ENCODE results near the gene ADRA2C. TPM values are rescaled to one million over a fixed set of nuclear protein-coding genes. Genes with fewer than 3 reads are reported as not detected.

ADRA2C gene
- total RNA-seq, 1 experiment from 2014 or later: 28.1 TPM

DNA sequence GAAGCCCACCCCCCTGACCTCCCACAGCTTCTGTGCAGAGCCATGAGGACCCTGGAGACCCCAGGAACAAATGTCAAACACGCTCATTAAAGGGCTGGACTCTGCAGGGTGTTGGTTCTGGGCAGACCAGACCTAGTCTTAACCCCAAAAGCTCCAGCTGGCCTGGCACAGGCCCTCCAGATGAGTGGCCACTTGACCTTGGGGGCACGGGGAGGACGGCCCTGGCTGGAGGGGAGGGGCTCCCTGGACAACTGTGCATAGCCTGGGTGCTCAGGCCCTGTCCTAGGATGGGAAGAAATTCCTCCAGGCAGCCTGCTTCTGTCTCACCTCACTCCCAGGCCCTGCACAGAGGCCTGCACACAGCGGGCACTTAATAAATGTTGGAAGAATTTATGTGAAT lies 9.4 kb downstream of the ADRA2C start:
- RAD21 ChIA-PET (ENCODE audit: low non-redundant PET in 1 of 2, low total read pairs in 2 of 2, uncharacterized antibody in 2 of 2, unreplicated experiment in 2 of 2): no interaction called here
- H3K4me1 ChIP-seq (ENCODE audit: control insufficient read depth in 1 of 2, insufficient read depth in 2 of 2, low read length in 2 of 2): peaks cover 6 to 7% of the 10 kb centered on the region in 2 experiments

More for the DNA sequence above, 9.4 kb downstream of the ADRA2C start:
- H4K20me1 ChIP-seq (ENCODE audit: insufficient read depth): no peaks in the 10 kb centered on the region
- H3K79me2 ChIP-seq (ENCODE audit: insufficient read depth, low read length): no peaks in the 10 kb centered on the region
- no peak overlapping the region for H3K4me3 ChIP-seq (replicated peaks in 1 of 2; ENCODE audit: low read depth in 1 of 2, low read length in 2 of 2)
- no peaks in the 10 kb centered on the region for H3K27me3 ChIP-seq (ENCODE audit: insufficient read depth, low read length)
- intact Hi-C loops (cut with micrococcal nuclease): no loop called here
- H3K36me3 ChIP-seq (ENCODE audit: control insufficient read depth in 1 of 2, insufficient read depth in 2 of 2, low read length in 2 of 2): no peaks in the 10 kb centered on the region
- no peak overlapping the region for H3K4me2 ChIP-seq (ENCODE audit: low read length)
- ChIA-PET POLR2A (no interaction called here), CTCF (no interaction called here)
- BruUV-seq (replicated peaks): no TSS peak
- ATAC-seq (no peak), DNase-seq (ENCODE audit: low read depth, low spot score) (no peak)
- H3K27ac ChIP-seq (ENCODE audit: low read depth, low read length): no peak overlapping the region
- H2AFZ ChIP-seq (ENCODE audit: low read depth, low read length, poor library complexity, severe bottlenecking): no peak overlapping the region
- no peaks in the 10 kb centered on the region for H3K9me3 ChIP-seq (ENCODE audit: control insufficient read depth in 1 of 2, insufficient read depth in 1 of 2, low read depth in 1 of 2, low read length in 2 of 2)
- H3K9me2 ChIP-seq (ENCODE audit: insufficient read depth): no peaks in the 10 kb centered on the region
- no peak overlapping the region for H3K9ac ChIP-seq (ENCODE audit: low read length)
- TF ChIP-seq RAD21 (IDR thresholded peaks at IDR 0.05; ENCODE audit: low read depth) (no peak), POLR2AphosphoS5 (IDR thresholded peaks at IDR 0.05; ENCODE audit: low read depth, low read length) (no peak), EGR1 (IDR thresholded peaks at IDR 0.05; ENCODE audit: low read depth) (no peak), SRF (IDR thresholded peaks at IDR 0.05; ENCODE audit: low read depth) (no peak), EZH2 (IDR thresholded peaks at IDR 0.05) (no peak), SP1 (IDR thresholded peaks at IDR 0.05; ENCODE audit: low read depth) (no peak), TCF7L2 (IDR thresholded peaks at IDR 0.05; ENCODE audit: borderline replicate concordance, extremely low read depth, insufficient read depth, insufficient read length) (no peak), SIN3A (IDR thresholded peaks at IDR 0.05; ENCODE audit: low read depth) (no peak), JUND (IDR thresholded peaks at IDR 0.05) (no peak)
- TF ChIP-seq, protein P1, sequence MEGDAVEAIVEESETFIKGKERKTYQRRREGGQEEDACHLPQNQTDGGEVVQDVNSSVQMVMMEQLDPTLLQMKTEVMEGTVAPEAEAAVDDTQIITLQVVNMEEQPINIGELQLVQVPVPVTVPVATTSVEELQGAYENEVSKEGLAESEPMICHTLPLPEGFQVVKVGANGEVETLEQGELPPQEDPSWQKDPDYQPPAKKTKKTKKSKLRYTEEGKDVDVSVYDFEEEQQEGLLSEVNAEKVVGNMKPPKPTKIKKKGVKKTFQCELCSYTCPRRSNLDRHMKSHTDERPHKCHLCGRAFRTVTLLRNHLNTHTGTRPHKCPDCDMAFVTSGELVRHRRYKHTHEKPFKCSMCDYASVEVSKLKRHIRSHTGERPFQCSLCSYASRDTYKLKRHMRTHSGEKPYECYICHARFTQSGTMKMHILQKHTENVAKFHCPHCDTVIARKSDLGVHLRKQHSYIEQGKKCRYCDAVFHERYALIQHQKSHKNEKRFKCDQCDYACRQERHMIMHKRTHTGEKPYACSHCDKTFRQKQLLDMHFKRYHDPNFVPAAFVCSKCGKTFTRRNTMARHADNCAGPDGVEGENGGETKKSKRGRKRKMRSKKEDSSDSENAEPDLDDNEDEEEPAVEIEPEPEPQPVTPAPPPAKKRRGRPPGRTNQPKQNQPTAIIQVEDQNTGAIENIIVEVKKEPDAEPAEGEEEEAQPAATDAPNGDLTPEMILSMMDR (IDR thresholded peaks at IDR 0.05 in 2 of 3, conservative IDR thresholded peaks at IDR 0.05 in 1 of 3; ENCODE audit: borderline replicate concordance in 1 of 3, insufficient read depth in 1 of 3, low read depth in 2 of 3, low read length in 2 of 3): no peak

Data from HCT116 (cell line).